Measurements from ENCODE around the gene MTA1. TPM values are rescaled to one million over a fixed set of nuclear protein-coding genes. Genes with fewer than 3 reads are reported as not detected.

Gene MTA1
- total and polyA plus RNA-seq, 2 of the 8 experiments (the other 6 are each of a cell fraction or from before 2014, with no cell fraction given), result 73.9 to 221 TPM

GRCh38 chr14:105458010-105458409, 38.4 kb downstream of the MTA1 start (continued):
- no peak for TF ChIP-seq GTF2F1 (IDR thresholded peaks at IDR 0.05; ENCODE audit: borderline replicate concordance, low read depth, low read length)
- no peak for TF ChIP-seq SAP30 (IDR thresholded peaks at IDR 0.05; ENCODE audit: insufficient read depth, insufficient replicate concordance, low read length)

All from H1 (cell line).